GM21825 (cell line): ENCODE results near the gene IL33.

Experiments used
- ATAC-seq: cut with Tn5 transposase; IDR thresholded peaks from one replicate; pipeline ENCODE4 v1.9.1; 2021; ENCODE audit warnings: mild to moderate bottlenecking, moderate library complexity; ENCODE audit not compliant: unreplicated experiment

IL33 gene

DNA sequence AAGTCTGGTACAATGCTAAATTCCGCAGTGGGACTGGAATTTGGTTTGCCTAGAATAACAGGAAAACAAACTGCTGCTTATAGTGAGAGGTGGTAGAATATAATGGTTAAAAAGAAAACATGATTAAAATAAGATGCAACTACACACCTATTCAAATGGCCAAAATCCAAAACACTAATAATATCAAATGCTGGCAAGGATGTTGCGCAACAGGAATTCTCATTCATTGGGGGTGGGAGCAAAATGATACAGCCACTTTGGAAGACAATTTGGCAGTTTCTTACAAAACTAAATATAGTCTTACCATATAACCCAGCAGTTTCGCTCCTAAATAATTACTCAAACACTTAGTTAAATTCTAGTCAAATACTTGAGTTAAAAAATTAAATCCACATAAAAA is 61.8 kb downstream of the IL33 start:
- ATAC-seq = no peak

DNA sequence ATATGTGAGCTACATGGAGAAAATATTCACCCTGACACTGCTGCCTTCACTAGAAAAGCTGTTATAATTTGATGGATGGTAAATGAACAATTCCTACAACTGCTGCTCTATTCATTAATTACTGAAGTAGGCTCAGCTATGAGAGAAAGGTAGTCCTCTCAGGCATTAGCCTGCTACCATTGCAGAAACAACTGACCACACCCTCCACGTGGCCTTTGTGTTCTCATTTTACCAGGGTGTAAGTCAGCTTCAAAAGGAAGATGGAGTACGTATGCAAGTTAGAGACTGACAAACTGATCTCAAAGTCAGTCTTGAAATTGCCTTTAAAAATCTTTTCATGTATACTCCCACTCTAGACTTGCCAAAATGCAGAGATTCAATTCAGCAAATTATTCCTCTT is 86.3 kb downstream of the IL33 start:
- no peak for ATAC-seq

DNA sequence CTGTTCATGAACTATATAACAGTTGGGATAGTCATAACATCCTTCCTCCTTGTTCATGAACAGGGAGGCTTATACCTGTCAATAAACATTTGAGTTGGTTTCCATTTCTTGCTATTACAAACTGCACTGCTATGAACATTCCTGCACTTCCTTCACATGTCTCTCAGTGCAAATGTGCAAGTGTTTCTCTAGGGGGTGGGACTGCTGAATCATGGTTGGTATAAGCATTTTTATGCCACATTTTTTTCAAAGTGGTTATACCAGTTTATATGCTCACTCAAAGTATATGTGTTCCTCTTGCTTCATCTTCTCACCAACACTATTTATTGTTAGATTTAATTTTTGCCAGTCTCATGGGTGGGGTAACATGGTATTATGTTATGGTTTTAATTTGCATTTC is 86.8 kb downstream of the IL33 start:
- ATAC-seq = no peak

DNA sequence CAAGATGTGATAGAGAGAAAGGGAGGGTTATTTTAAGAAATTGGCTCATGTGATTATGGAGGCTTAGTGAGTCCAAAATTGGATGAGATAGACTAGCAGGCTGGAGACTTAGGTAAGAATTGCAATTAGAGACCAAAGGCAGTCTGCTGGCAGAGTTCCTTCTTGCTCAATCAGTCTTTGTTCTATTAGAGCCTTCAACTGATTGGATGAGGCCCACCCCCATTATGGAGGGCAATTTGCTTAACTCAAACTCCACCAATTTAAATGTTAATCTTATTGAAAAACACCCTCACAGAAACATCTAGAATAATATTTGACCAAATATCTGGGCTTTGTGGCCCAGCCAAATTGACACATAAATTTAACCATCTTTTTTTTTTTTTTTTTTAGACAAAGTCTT is 88.6 kb downstream of the IL33 start:
- ATAC-seq = no peak

DNA sequence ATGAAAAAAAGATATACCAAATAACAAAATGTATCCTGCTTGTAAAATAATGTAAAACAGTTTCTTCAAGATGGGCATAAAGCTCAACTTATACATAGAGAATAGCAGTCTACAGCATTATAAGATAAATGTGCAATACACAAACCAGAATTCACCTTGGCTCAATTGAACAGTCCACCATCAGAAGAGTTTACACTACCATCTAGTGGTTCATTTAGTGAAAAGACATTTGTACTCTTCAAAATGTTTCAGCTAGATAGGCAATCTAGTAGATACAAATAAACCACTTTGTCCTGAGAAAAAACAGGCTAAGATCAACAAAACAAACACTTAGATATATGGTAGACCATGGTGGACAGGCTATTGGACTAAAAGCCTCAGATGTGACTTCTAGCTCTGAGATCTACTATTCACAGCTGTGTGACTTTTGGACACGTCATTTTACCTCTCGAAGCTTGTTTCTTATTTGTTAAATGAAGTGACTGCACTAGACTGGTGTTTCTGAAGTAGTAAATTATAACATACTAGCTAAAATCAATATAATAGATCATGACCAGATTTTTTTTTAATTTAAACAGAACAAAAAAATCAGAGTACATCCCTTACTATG is 90.5 kb downstream of the IL33 start:
- no peak for ATAC-seq
